Keratinocyte (primary cell): ENCODE data around the gene ANGPTL8. TPM values are rescaled to one million over a fixed set of nuclear protein-coding genes. Genes with fewer than 3 reads are reported as not detected.

ENCODE experiments used
- DNase-seq: peaks from one replicate; pipeline ENCODE4 v3.0.0-alpha.2; 2011; ENCODE audit warnings: low read depth, missing footprints, low spot score
- FAIRE-seq: peaks from 2 replicates; lab custom pipeline; 2011; peaks lifted over from hg19 to GRCh38; lab: Jason Lieb, UNC
- H2AFZ ChIP-seq: 2 replicates; pipeline ENCODE4 v1.6.0; 2012; ENCODE audit warnings: low read length, control low read depth, inconsistent platforms; ENCODE audit not compliant: control insufficient read depth
- H3K27ac ChIP-seq: 2 replicates; pipeline ENCODE4 v1.5.1; 2011; ENCODE audit warnings: low read length; ENCODE audit not compliant: control insufficient read depth, insufficient read depth
- H3K27me3 ChIP-seq: 3 replicates; pipeline ENCODE4 v1.6.0; 2011; ENCODE audit warnings: low read length; ENCODE audit not compliant: control insufficient read depth, insufficient read depth; ENCODE audit errors: extremely low read depth
- H3K36me3 ChIP-seq, 2 experiments: 2 replicates in 1 of 2; 3 replicates in 1 of 2; pipeline ENCODE4 v1.5.1; 2011; ENCODE audit warnings: low read length in 2 of 2, mild to moderate bottlenecking in 1 of 2; ENCODE audit not compliant: control insufficient read depth in 2 of 2, insufficient read depth in 2 of 2; ENCODE audit errors: extremely low read depth in 1 of 2
- H3K4me1 ChIP-seq: 3 replicates; pipeline ENCODE4 v1.5.1; 2011; ENCODE audit warnings: low read length; ENCODE audit not compliant: control insufficient read depth, insufficient read depth; ENCODE audit errors: extremely low read depth
- H3K4me2 ChIP-seq: 3 replicates; pipeline ENCODE4 v1.6.0; 2011; ENCODE audit warnings: low read depth, low read length; ENCODE audit not compliant: control insufficient read depth, insufficient read depth; ENCODE audit errors: extremely low read depth
- H3K4me3 ChIP-seq, 3 experiments: fragments of 200-600 bp in 1 of 3; sonication (generic) in 1 of 3; 2 replicates in 2 of 3; 3 replicates in 1 of 3; pipeline ENCODE4 v1.5.1; 2011 to 2016; ENCODE audit warnings: low read length in 3 of 3, mild to moderate bottlenecking in 3 of 3, control low read depth in 2 of 3, inconsistent platforms in 1 of 3, low read depth in 1 of 3, mixed read lengths in 1 of 3, mixed run types in 1 of 3, moderate library complexity in 1 of 3; ENCODE audit not compliant: control insufficient read depth in 2 of 3, insufficient read depth in 2 of 3; ENCODE audit errors: extremely low read depth in 1 of 3
- H3K79me2 ChIP-seq: 2 replicates; pipeline ENCODE4 v1.6.0; 2012; ENCODE audit warnings: low read length; ENCODE audit not compliant: control insufficient read depth, insufficient read depth
- H3K9ac ChIP-seq: 3 replicates; pipeline ENCODE4 v1.6.0; 2011; ENCODE audit warnings: low read length; ENCODE audit not compliant: control insufficient read depth, insufficient read depth; ENCODE audit errors: extremely low read depth
- H3K9me1 ChIP-seq: 3 replicates; pipeline ENCODE4 v1.6.0; 2011; ENCODE audit warnings: low read length; ENCODE audit not compliant: control insufficient read depth, insufficient read depth; ENCODE audit errors: extremely low read depth
- H3K9me3 ChIP-seq: 2 replicates; pipeline ENCODE4 v1.5.1; 2012; ENCODE audit warnings: low read depth, low read length; ENCODE audit not compliant: control insufficient read depth
- H4K20me1 ChIP-seq: 3 replicates; pipeline ENCODE4 v1.6.0; 2011; ENCODE audit warnings: low read length; ENCODE audit not compliant: control insufficient read depth, insufficient read depth; ENCODE audit errors: extremely low read depth
- CTCF ChIP-seq, 3 experiments: IDR thresholded peaks in 1 of 3; conservative IDR thresholded peaks in 1 of 3; optimal IDR thresholded peaks in 1 of 3; 2 replicates in 2 of 3; 3 replicates in 1 of 3; pipeline versions ENCODE3 to v1.5.1; 2011; ENCODE audit warnings: low read length in 3 of 3, mild to moderate bottlenecking in 3 of 3, moderate library complexity in 2 of 3, control low read depth in 1 of 3, inconsistent platforms in 1 of 3; ENCODE audit not compliant: insufficient read depth in 2 of 3; ENCODE audit errors: extremely low read depth in 1 of 3
- EZH2 ChIP-seq: IDR thresholded peaks from one replicate; pipeline ENCODE4 v1.6.1; 2012; ENCODE audit warnings: inconsistent platforms, mild to moderate bottlenecking, low read length, moderate library complexity
- dilution Hi-C: fragments of 300-500 bp; cut with MboI; formaldehyde crosslinking; loops from one replicate; pipeline ENCODE4 v1.7.0; 2020; ENCODE audit warnings: low sequenced_read_pairs; ENCODE audit not compliant: extremely low pct_ligation_motif_present
- polyA plus RNA-seq, 5 experiments: library from polyadenylated mRNA; depleted of rRNA in 3 of 5; stranded (reverse) in 3 of 5; stranded (forward) in 1 of 5; unstranded in 1 of 5; fragments of >200 nt; gene quantifications; 1 replicate in 1 of 5; 2 replicates in 3 of 5; 3 replicates in 1 of 5; pipeline versions ENCODE4 v1.2.1 to v1.2.3, GENCODE V29; 2011 to 2012; ENCODE audit warnings: missing spikeins in 2 of 5, low read depth in 1 of 5, low replicate concordance in 1 of 5

ANGPTL8 gene
- polyA plus RNA-seq, 1 donor (not counting 4 experiments of a cell fraction or from before 2014, with no cell fraction given) = 0.18 TPM

GRCh38 chr19:11233073-11233472 is 6.3 kb upstream of the ANGPTL8 start:
- DNase-seq = no peak
- Histone ChIP-seq H3K4me2 (no peak overlapping the region), H3K9me1 (no peaks in the 10 kb centered on the region), H3K36me3 (peaks cover 7 to 21% of the 10 kb centered on the region in 2 experiments), H3K27me3 (no peaks in the 10 kb centered on the region), H3K9me3 (no peaks in the 10 kb centered on the region), H3K79me2 (no peaks in the 10 kb centered on the region), H4K20me1 (no peaks in the 10 kb centered on the region), H3K27ac (no peak overlapping the region), H3K9ac (no peak overlapping the region), H2AFZ (no peak overlapping the region), H3K4me3 (no peak overlapping the region), H3K4me1 (no peaks in the 10 kb centered on the region)
- dilution Hi-C loops = no loop called here
- TF ChIP-seq CTCF (optimal IDR thresholded peaks at IDR 0.05 in 1 of 3, IDR thresholded peaks at IDR 0.05 in 1 of 3, conservative IDR thresholded peaks at IDR 0.05 in 1 of 3; ENCODE audit: extremely low read depth in 1 of 3, insufficient read depth in 2 of 3, low read length in 3 of 3) (no peak), EZH2 (no peak)
- FAIRE-seq = no peak

GRCh38 chr19:11234486-11235075 is 4.8 kb upstream of the ANGPTL8 start:
- Histone ChIP-seq H4K20me1 (no peaks in the 10 kb centered on the region), H3K4me1 (no peaks in the 10 kb centered on the region), H3K79me2 (no peaks in the 10 kb centered on the region), H3K9me3 (no peaks in the 10 kb centered on the region), H3K27me3 (no peaks in the 10 kb centered on the region), H3K9me1 (no peaks in the 10 kb centered on the region), H3K27ac (no peak overlapping the region), H3K4me2 (no peak overlapping the region), H3K4me3 (no peak overlapping the region), H3K36me3 (peaks cover 7 to 31% of the 10 kb centered on the region in 2 experiments), H2AFZ (no peak overlapping the region), H3K9ac (no peak overlapping the region)
- DNase-seq (no peak), FAIRE-seq (no peak)
- dilution Hi-C loops = no loop called here
- no peak for TF ChIP-seq CTCF (optimal IDR thresholded peaks at IDR 0.05 in 1 of 3, IDR thresholded peaks at IDR 0.05 in 1 of 3, conservative IDR thresholded peaks at IDR 0.05 in 1 of 3; ENCODE audit: extremely low read depth in 1 of 3, insufficient read depth in 2 of 3, low read length in 3 of 3)
- TF ChIP-seq EZH2 = no peak
